Memory B cell (primary cell): ENCODE data around the gene HAPSTR1.

Source experiments
- ATAC-seq: fragments of 150-1000 bp; cut with Tn5 transposase; 2 replicates; pipeline ENCODE4 v1.10.0; 2021; ENCODE audit warnings: low read depth, mild to moderate bottlenecking, moderate library complexity
- DNase-seq, 2 donors: peaks; one replicate each; pipeline ENCODE4 v3.0.0; 2022; ENCODE audit warnings: low spot score in 2 of 2
- H3K27ac Mint-ChIP-seq: one replicate; pipeline ENCODE4 v1.8.0; 2022; ENCODE audit warnings: mild to moderate bottlenecking, moderate library complexity, mixed read lengths
- H3K27me3 Mint-ChIP-seq: one replicate; pipeline ENCODE4 v1.8.0; 2022; ENCODE audit warnings: mixed read lengths
- H3K36me3 Mint-ChIP-seq: one replicate; pipeline ENCODE4 v1.8.0; 2022; ENCODE audit warnings: mild to moderate bottlenecking, mixed read lengths
- H3K4me1 Mint-ChIP-seq: one replicate; pipeline ENCODE4 v1.8.0; 2022; ENCODE audit warnings: mixed read lengths
- H3K4me3 Mint-ChIP-seq: one replicate; pipeline ENCODE4 v1.8.0; 2022; ENCODE audit warnings: mild to moderate bottlenecking, moderate library complexity, mixed read lengths
- H3K9me3 Mint-ChIP-seq: one replicate; pipeline ENCODE4 v1.8.0; 2022; ENCODE audit warnings: mixed read lengths

The HAPSTR1 gene

GRCh38 chr16:9125658-9126505 is 34.4 kb downstream of the HAPSTR1 start:
- Mint-ChIP-seq H3K4me3 (no peak overlapping the region), H3K27me3 (no peaks in the 10 kb centered on the region), H3K36me3 (no peaks in the 10 kb centered on the region), H3K9me3 (no peaks in the 10 kb centered on the region), H3K4me1 (peaks cover 46% of the 10 kb centered on the region), H3K27ac (peak overlapping the region; percentile 92)
- DNase-seq, result no peak
- ATAC-seq, result peak; percentile 46

GRCh38 chr16:9126609-9127008 is 35.2 kb downstream of the HAPSTR1 start:
- Mint-ChIP-seq H3K27ac (no peak overlapping the region), H3K4me1 (peaks cover 46% of the 10 kb centered on the region), H3K27me3 (no peaks in the 10 kb centered on the region), H3K4me3 (no peak overlapping the region), H3K36me3 (no peaks in the 10 kb centered on the region), H3K9me3 (no peaks in the 10 kb centered on the region)
- DNase-seq, result no peak
- ATAC-seq, result no peak

GRCh38 chr16:9128346-9129342 is 37.2 kb downstream of the HAPSTR1 start:
- Mint-ChIP-seq H3K27ac (peak overlapping the region; percentile 79), H3K4me3 (peak overlapping the region; percentile 46), H3K27me3 (no peaks in the 10 kb centered on the region), H3K36me3 (no peaks in the 10 kb centered on the region), H3K4me1 (peaks cover 42% of the 10 kb centered on the region), H3K9me3 (no peaks in the 10 kb centered on the region)
- ATAC-seq (no peak), DNase-seq (no peak)

GRCh38 chr16:9134306-9134705 is 42.9 kb downstream of the HAPSTR1 start:
- Mint-ChIP-seq H3K4me1 (peaks cover 23% of the 10 kb centered on the region), H3K4me3 (no peak overlapping the region), H3K9me3 (no peaks in the 10 kb centered on the region), H3K36me3 (no peaks in the 10 kb centered on the region), H3K27me3 (peaks cover 2% of the 10 kb centered on the region), H3K27ac (no peak overlapping the region)
- ATAC-seq, result no peak
- DNase-seq, result no peak

- Mint-ChIP-seq H3K27ac (no peak overlapping the region), H3K4me1 (peaks cover 24% of the 10 kb centered on the region)
Measured at GRCh38 chr16:9134739-9135138, 43.3 kb downstream of the HAPSTR1 start.

GRCh38 chr16:9135797-9136196 is 44.4 kb downstream of the HAPSTR1 start:
- H3K4me3 Mint-ChIP-seq, result no peak overlapping the region
- no peak overlapping the region for H3K27ac Mint-ChIP-seq
- peak; percentile 24 for ATAC-seq
- DNase-seq, result no peak
- peaks cover 5% of the 10 kb centered on the region for H3K27me3 Mint-ChIP-seq
- no peaks in the 10 kb centered on the region for H3K9me3 Mint-ChIP-seq
- H3K36me3 Mint-ChIP-seq, result no peaks in the 10 kb centered on the region
- peaks cover 27% of the 10 kb centered on the region for H3K4me1 Mint-ChIP-seq

More at GRCh38 chr16:9134739-9135138, 43.3 kb downstream of the HAPSTR1 start:
- no peaks in the 10 kb centered on the region for H3K9me3 Mint-ChIP-seq
- DNase-seq (peak; percentile 49 to 63), ATAC-seq (peak; percentile 77)
- peak overlapping the region; percentile 40 for H3K4me3 Mint-ChIP-seq
- H3K27me3 Mint-ChIP-seq, result peaks cover 2% of the 10 kb centered on the region
- H3K36me3 Mint-ChIP-seq, result no peaks in the 10 kb centered on the region

GRCh38 chr16:9136596-9136995 is 45.2 kb downstream of the HAPSTR1 start:
- peaks cover 27% of the 10 kb centered on the region for H3K4me1 Mint-ChIP-seq

GRCh38 chr16:9138021-9138680 is 46.7 kb downstream of the HAPSTR1 start:
- Mint-ChIP-seq H3K4me1 (peaks cover 24% of the 10 kb centered on the region), H3K36me3 (peaks cover 2% of the 10 kb centered on the region), H3K27ac (no peak overlapping the region), H3K27me3 (peaks cover 5% of the 10 kb centered on the region), H3K9me3 (no peaks in the 10 kb centered on the region), H3K4me3 (no peak overlapping the region)
- DNase-seq (no peak), ATAC-seq (no peak)

More at GRCh38 chr16:9136596-9136995, 45.2 kb downstream of the HAPSTR1 start:
- Mint-ChIP-seq H3K27me3 (peaks cover 5% of the 10 kb centered on the region), H3K36me3 (no peaks in the 10 kb centered on the region), H3K4me3 (no peak overlapping the region), H3K9me3 (no peaks in the 10 kb centered on the region), H3K27ac (no peak overlapping the region)
- DNase-seq, result no peak
- no peak for ATAC-seq

- DNase-seq, result peak; percentile 49 to 67
- Mint-ChIP-seq H3K9me3 (no peaks in the 10 kb centered on the region), H3K4me3 (no peak overlapping the region), H3K27ac (peak overlapping the region; percentile 1), H3K36me3 (peaks cover 2% of the 10 kb centered on the region), H3K27me3 (peaks cover 5% of the 10 kb centered on the region), H3K4me1 (peaks cover 21% of the 10 kb centered on the region)
- ATAC-seq, result peak; percentile 58
Measured at GRCh38 chr16:9138731-9139501, 47.5 kb downstream of the HAPSTR1 start.

GRCh38 chr16:9139965-9140364 is 48.5 kb downstream of the HAPSTR1 start:
- Mint-ChIP-seq H3K4me1 (peaks cover 17% of the 10 kb centered on the region), H3K27ac (no peak overlapping the region), H3K4me3 (peak overlapping the region; percentile 67), H3K9me3 (no peaks in the 10 kb centered on the region), H3K27me3 (peaks cover 6% of the 10 kb centered on the region), H3K36me3 (peaks cover 3% of the 10 kb centered on the region)
- peak; percentile 71 for ATAC-seq
- DNase-seq, result no peak
